LNCaP clone FGC (cell line): Measurements from ENCODE around the gene EPHA8.

Experiments used
- DNase-seq: peaks from one replicate; pipeline ENCODE4 v3.0.0-alpha.2; 2011; ENCODE audit warnings: low read depth
- H3K4me3 ChIP-seq: 2 replicates; pipeline ENCODE4 v1.5.1; 2011; ENCODE audit warnings: mild to moderate bottlenecking, low read depth, low read length, control low read depth
- TF ChIP-seq, protein P1 (sequence below): IDR thresholded peaks from 2 replicates; pipeline ENCODE4 v1.5.1; 2012; ENCODE audit warnings: mild to moderate bottlenecking; ENCODE audit not compliant: control insufficient read depth, insufficient read depth; ENCODE audit errors: extremely low read depth

EPHA8 gene

DNA sequence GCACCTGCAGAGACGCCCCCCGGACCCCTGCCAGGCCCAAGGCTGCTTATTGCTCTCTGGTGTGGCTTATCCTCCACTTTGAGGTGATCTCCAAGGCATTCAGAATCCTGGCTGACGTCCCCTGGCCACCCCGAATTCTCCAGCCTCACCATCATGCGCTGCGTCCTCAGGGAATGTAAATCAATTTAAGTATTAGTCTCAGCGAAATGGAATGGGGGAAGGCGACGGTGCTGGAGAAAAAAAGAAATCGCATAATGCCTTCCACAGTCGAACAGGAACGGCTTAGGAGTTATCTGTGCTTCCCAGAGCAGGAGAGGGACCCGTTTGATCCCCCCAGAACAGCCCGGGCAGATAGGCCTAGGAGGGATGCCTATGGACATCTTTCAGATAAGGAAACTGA, 2.9 kb downstream of the EPHA8 start:
- TF ChIP-seq, protein P1, sequence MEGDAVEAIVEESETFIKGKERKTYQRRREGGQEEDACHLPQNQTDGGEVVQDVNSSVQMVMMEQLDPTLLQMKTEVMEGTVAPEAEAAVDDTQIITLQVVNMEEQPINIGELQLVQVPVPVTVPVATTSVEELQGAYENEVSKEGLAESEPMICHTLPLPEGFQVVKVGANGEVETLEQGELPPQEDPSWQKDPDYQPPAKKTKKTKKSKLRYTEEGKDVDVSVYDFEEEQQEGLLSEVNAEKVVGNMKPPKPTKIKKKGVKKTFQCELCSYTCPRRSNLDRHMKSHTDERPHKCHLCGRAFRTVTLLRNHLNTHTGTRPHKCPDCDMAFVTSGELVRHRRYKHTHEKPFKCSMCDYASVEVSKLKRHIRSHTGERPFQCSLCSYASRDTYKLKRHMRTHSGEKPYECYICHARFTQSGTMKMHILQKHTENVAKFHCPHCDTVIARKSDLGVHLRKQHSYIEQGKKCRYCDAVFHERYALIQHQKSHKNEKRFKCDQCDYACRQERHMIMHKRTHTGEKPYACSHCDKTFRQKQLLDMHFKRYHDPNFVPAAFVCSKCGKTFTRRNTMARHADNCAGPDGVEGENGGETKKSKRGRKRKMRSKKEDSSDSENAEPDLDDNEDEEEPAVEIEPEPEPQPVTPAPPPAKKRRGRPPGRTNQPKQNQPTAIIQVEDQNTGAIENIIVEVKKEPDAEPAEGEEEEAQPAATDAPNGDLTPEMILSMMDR: no peak
- H3K4me3 ChIP-seq: no peak overlapping the region
- no peak for DNase-seq

DNA sequence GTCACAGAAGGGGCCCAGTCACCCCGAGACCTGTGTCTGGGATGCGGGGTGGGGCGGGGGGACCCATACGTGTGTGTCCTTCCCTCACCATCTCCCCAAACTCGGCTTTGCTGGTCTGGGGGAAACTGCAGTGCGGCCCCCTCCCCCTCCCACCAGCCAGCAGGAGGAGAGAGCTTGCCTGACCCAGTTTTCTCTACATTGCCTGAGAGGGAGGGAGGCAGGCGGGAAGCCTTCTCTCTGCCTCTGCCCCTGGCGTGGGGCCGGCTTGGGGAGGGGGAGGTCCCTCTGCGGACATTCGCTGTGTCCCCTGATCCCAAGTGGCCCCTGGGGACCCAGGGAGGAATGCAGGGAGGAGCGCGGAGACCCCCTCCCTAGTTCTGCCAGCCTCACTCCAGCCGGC, 3.9 kb downstream of the EPHA8 start:
- TF ChIP-seq, protein P1: no peak
- no peak overlapping the region for H3K4me3 ChIP-seq
- no peak for DNase-seq

DNA sequence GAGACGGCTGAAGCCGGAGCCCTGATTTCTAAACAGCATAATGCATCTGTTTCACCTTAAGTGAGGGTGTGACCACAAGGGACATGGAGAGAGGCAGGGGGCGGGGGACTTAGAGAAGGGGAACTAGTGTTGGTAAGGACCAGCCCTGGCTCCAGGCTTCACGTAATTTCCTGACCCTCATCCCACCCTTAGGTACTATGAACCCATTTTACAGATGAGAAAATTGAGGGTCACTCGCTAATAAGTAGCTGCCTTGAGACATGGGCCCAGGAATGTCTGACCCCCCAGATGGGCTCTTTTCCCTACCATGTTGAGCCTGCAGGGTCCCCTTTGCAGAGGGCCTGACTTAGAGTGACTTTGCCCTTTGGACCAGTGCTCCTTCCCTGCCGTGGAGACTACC, 4.7 kb downstream of the EPHA8 start:
- TF ChIP-seq, protein P1: no peak
- H3K4me3 ChIP-seq: no peak overlapping the region
- no peak for DNase-seq

DNA sequence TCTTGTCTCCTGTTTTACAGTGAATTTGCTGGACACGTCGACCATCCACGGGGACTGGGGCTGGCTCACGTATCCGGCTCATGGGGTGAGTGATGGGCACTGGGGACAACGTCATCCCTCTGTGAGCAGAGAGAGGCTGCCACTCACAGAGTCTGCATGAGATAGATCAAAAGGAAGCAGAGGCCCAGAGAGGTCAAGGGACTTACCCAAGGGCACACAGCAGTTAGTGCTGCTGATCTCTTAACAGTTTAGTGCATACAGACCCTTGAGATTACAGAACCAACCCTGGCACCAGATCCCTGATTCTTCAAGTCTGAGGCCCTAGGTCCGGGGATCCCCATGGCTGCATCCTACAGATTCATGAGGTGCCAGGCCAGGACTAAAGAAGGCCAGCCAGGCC, 6.0 kb downstream of the EPHA8 start:
- H3K4me3 ChIP-seq: no peak overlapping the region
- DNase-seq: no peak
- TF ChIP-seq, protein P1: no peak

DNA sequence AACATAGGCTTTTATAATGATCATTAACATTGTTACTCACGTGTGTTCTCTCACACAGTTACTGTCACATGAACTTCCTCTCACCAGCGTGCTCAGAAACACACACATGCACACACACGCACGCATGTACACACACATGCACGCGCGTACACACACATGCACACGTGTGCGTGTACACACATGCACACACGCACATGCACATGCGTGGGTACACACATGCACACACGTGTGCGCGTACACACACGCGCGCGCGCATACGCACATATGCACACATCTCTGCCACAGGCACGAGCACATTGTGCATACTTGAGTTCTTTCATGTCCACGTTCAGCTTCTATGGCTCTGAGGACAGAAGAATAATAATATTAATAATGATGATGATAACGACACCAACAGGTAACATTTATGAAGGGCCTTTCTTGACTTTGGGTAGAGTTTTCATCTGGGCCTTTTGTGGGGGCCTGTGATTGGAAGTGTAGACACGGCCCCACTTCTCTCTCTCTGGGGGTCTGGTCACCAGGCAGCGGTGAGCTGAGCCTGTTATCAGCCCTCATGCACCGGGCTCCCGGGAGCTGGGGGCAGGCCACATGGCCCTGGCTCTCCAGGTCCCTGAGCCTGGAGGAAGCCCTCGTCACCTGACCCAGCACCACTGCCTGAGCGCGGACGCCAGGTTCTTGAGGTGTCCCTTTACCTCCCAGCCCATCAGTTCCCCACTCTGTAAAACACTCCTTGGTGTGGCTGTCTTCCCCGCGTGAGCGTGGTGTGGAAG, 7.0 kb downstream of the EPHA8 start:
- no peak for DNase-seq

DNA sequence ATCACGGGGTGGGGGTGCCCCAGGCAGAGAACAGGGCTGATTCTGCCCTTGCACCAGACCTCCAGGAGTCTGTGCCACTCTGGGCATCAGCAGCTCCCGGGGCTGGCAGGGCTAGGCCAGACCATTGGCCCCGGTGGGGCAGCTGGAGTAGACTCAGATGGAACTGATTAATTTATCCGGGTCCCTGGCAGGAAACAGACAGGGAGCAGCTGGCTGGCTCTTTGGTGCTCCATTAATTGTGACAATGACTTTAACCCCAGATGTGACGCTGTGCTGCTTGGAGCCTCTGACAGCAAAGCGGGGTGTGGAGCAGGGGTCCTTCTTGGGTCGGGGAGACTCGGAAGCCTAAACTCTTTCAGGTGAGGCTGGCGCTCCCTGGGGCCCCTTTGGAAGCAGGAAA, 9.5 kb downstream of the EPHA8 start:
- TF ChIP-seq, protein P1: no peak
- DNase-seq: no peak

More for the DNA sequence above, 7.0 kb downstream of the EPHA8 start:
- H3K4me3 ChIP-seq: no peak overlapping the region
- TF ChIP-seq, protein P1: no peak

DNA sequence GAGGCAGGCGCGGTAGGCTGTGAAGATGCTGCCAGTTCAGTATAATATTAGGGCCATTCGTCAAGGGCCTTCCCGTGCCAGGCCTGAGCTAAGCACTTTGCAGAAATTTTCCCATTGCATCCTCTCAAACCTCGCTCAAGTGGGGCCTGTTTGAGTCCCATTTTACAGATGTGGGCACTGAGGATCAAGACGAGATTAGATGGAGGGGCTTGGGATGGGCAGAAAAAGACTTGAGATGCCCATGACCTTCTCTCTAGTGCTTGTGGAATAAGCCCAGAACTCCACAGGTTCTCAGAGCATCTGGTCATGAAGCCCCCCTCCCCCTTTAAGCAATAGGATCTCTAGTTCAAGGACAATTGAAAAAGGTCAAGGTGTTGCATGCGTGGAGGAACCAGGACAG, 9.9 kb downstream of the EPHA8 start:
- H3K4me3 ChIP-seq: no peak overlapping the region
- TF ChIP-seq, protein P1: no peak
- DNase-seq: no peak

More for the DNA sequence above, 9.5 kb downstream of the EPHA8 start:
- H3K4me3 ChIP-seq: no peak overlapping the region
